HG03575 (cell line): ENCODE data around the gene MT1M.
"Not testable (repeated sequence)": the region's sequence is repeated elsewhere in the genome, so short reads cannot be mapped to it uniquely, and the experiment has no call there.

Source experiments
- ATAC-seq: cut with Tn5 transposase; IDR thresholded peaks from one replicate; pipeline ENCODE4 v1.9.1; 2021; ENCODE audit not compliant: unreplicated experiment, insufficient number of reproducible peaks, low FRiP score; ENCODE audit errors: extremely low read depth

MT1M gene

GRCh38 chr16:56632156-56632847, at the start of gene MT1M:
MT1M (plus strand) TSS chr16:56632659; CDS start chr16:56632732, 73 bp downstream.
- ATAC-seq, result no peak

DNA sequence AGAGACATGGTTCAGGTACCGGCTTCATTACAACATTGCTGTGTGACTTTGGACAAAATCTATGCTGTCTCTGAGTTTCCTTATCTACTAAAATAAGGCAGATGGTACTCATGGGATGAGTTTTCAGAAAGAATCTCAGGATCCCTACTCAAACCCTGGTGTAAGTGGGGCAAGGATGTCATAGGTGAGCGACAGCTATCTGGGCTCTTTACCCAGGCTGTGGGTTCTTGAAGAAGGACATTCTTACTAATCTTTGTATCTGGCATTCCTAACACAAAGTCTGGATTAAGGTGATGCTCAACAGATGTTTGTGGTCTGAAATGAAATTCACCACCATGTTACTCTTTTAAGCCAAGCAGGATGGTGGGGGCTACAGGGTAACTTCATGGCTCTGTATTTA, 49.5 kb upstream of the MT1M start:
- not testable (repeated sequence) for ATAC-seq

DNA sequence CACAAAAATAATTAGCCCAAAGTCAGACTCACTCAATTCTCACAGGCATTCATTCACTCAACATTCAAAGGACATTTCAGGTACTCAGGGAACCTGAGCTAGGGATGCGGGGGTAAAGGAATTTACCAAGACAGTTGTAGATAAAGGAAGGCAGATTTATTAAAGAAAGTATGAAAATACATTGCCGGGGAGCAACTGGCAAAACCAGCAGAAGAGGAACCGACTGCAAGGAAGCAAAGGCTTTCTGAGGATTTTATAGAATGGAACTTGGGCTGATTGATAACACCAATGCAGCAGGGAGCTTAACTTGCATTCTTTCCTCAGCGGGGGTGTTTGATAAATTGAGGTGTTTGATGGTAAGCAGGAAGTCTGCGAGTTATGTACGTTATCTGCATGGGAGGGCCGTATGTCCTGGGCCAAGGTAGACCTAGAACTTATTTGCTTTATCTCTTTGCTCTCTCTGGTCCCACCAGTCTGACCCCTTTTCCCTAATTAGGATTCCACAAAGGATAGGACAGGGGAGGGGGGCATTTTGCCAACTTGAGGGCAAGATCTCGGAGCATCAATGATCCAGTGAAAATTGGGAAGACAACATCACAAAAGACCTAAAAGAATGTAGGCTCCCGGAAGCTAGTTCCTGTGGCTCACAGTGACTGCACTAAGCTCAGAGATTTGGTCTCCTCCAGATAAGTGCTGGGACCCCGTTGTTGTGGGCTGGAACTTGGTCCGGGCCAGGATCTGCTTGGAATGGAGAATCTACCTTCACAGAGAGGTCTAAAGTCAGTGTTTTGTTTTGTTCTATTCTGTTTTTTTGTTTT, 48.9 kb upstream of the MT1M start:
- ATAC-seq, result no peak

DNA sequence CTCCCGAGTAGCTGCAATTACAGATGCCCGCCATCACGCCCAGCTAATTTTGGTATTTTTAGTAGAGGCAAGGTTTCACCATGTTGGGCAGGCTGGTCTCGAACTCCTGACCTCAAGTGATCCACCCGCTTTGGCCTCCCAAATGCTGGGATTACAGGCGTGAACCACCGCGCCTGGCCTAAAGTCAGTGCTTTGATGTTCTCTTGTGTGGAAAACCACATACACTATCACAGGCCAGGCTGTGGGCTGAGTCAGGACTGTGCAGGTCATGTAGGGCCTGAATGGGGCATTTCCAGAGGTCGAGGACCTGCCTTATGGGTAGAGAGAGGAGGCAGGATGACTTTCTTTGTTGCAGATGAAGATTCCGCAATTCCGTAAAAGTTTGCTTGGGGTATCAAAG, 48.2 kb upstream of the MT1M start:
- ATAC-seq, result no peak

DNA sequence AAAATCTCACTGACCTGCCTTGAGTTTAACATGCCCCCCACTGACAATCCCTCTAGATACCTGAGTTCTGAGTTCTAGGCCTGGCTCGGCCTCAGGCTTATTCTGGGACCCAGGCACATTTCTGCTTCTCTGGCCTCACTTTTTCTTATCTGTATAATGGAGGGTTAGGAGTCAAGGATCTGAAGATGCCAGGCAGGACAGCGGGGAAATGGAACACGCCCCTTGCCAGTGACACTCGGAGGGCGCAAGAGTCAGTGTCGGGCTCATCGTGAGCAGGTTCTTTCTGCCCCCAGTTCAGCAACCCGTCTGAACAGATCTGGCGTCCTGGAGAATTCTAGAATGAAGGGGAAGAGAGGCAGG, 43.7 kb upstream of the MT1M start:
- ATAC-seq, result no peak

GRCh38 chr16:56589141-56590039, 43.1 kb upstream of the MT1M start, which contains the start of gene MT3:
MT3 (plus strand) TSS chr16:56589528; CDS start chr16:56589591, 63 bp downstream.
- no peak for ATAC-seq

DNA sequence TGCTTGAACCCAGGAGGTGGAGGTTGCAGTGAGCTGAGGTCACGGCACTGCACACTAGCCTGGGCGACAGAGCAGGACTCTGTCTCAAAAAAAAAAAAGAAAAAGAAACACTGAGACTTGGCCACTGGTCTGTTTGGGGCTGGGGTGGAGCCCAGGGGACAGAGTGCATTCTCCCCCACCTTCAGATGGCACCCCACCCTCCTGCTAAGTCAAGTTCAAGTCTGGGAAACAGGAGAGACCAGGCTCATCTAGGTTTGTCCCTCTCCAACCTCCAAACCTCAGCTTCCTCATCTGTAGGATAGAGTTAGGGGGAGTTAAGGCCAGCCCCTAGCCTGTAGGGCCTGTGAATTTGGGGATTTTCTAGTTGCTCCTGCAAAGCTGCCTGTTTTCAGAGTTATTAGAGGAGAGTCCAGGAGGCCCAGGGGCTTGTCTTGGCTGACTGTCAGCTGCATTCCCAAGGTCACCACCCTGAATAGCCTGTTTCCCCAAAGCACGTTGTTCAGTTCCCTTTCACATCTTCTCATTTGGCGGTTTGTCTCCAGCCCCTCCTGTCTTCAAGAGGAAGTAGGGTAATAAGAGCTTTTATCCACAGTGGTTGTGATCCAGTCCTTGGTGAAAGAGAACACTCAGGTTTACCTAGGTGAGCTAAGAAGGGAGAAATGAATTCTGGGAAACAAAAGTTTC, 40.9 kb upstream of the MT1M start:
- no peak for ATAC-seq

GRCh38 chr16:56593573-56594291, 38.7 kb upstream of the MT1M start:
- ATAC-seq, result no peak

DNA sequence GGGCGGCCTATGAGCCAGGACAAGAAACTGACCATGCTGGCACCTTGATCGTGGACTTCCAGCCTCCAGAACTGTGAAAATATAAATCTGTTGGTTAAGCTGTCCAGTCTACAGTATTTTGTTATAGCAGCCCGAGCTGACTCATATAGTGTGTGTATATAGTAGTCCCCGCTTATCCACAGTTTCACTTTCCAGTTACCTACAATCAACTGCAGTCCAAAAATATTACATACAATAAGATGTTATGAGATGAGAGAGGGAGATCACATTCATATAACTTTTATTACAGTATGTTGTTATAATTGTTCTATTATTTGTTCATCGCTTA, 38.2 kb upstream of the MT1M start:
- ATAC-seq, result no peak

- no peak for ATAC-seq
Measured at GRCh38 chr16:56600398-56600999, 32.0 kb upstream of the MT1M start.

- ATAC-seq, result no peak
Measured at GRCh38 chr16:56601325-56601724, 31.1 kb upstream of the MT1M start.

GRCh38 chr16:56603589-56603988, 28.9 kb upstream of the MT1M start:
- ATAC-seq, result no peak

GRCh38 chr16:56604966-56605365, 27.5 kb upstream of the MT1M start:
- no peak for ATAC-seq

DNA sequence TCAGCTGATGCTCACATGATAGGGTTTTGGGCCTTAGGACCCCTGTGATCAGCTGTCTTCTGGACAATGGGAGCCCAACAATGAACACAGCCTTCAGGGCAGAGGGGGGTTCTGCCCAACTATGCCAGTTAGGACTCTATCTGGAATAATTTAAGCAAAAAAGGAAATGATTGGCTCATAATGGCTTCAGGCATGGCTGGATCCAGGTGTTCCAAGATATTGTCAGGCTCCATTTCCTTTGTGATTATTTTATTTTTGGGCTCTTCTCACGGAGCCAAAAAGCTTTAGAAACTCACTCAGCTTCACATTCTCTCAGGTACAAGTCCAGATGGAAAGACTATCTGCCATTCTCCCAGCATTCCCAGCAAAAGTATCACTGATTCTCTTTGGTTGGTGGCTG, 27.0 kb upstream of the MT1M start:
- ATAC-seq, result no peak

DNA sequence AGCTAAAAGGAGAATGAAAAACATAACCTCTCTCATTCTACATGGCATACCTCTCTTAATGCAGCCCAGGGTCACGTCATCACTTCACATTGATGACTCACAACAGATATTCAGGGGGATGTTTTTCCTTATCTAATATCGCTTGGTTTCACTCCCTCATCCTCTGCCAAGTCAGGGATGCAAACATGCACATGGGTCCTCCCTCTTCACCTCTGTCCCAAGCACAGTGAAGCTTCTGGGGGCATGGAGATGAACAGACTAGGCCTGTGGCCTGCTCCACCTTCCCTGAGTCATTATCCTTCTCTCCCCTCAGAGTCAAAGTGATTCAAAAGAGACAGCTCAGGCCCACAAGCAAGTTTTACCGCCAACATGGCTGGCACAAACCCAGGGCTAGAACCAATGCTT, 26.4 kb upstream of the MT1M start:
- no peak for ATAC-seq

- ATAC-seq, result no peak
Measured at GRCh38 chr16:56606476-56607108, 25.9 kb upstream of the MT1M start.

GRCh38 chr16:56607109-56607618, 25.3 kb upstream of the MT1M start:
- ATAC-seq, result no peak

GRCh38 chr16:56607675-56608042, 24.8 kb upstream of the MT1M start:
- ATAC-seq, result no peak
